HFF-Myc (cell line): ENCODE measurements around the gene FARP2.
"Not testable (repeated sequence)": the region's sequence is repeated elsewhere in the genome, so short reads cannot be mapped to it uniquely, and the experiment has no call there.

Experiments
- DNase-seq: peaks from one replicate; pipeline ENCODE4 v3.0.0-alpha.2; 2011; ENCODE audit warnings: low read depth; ENCODE audit errors: extremely low read depth
- H3K4me3 ChIP-seq: replicated peaks from 2 replicates; pipeline ENCODE4 v1.5.1; 2011; ENCODE audit warnings: low read depth, mild to moderate bottlenecking, control low read depth, low read length
- CTCF ChIP-seq: IDR thresholded peaks from 2 replicates; pipeline ENCODE4 v1.5.1; 2012; ENCODE audit warnings: mild to moderate bottlenecking, low read depth, low read length, control low read depth; ENCODE audit errors: missing control alignments

FARP2 gene

GRCh38 chr2:241501551-241501950 is 145.5 kb downstream of the FARP2 start:
- TF ChIP-seq CTCF, result no peak
- H3K4me3 ChIP-seq, result no peak overlapping the region
- DNase-seq, result no peak

- no peak overlapping the region for H3K4me3 ChIP-seq
- no peak for DNase-seq
- TF ChIP-seq CTCF, result no peak
Observed at GRCh38 chr2:241502281-241502680, 146.2 kb downstream of the FARP2 start.

- H3K4me3 ChIP-seq, result no peak overlapping the region
- no peak for TF ChIP-seq CTCF
- DNase-seq, result no peak
Observed at GRCh38 chr2:241503776-241504392, 147.8 kb downstream of the FARP2 start.

- no peak for DNase-seq
- H3K4me3 ChIP-seq, result no peak overlapping the region
- TF ChIP-seq CTCF, result no peak
Observed at GRCh38 chr2:241505086-241505780, 149.1 kb downstream of the FARP2 start.

- no peak for TF ChIP-seq CTCF
- DNase-seq, result no peak
- H3K4me3 ChIP-seq, result no peak overlapping the region
Observed at GRCh38 chr2:241505781-241506201, 149.7 kb downstream of the FARP2 start.

- DNase-seq, result not testable (repeated sequence)
- peak overlapping the region; percentile 92 for H3K4me3 ChIP-seq
Observed at GRCh38 chr2:241506317-241506716, 150.2 kb downstream of the FARP2 start.

- no peak for DNase-seq
- peak overlapping the region; percentile 92 for H3K4me3 ChIP-seq
Observed at GRCh38 chr2:241506793-241507429, 150.8 kb downstream of the FARP2 start.

More at GRCh38 chr2:241506793-241507429, 150.8 kb downstream of the FARP2 start:
- TF ChIP-seq CTCF, result no peak
